GOT3 (cell line): Measurements from ENCODE around the gene AADAT.

Source experiments
- DNase-seq: peaks from one replicate; lab custom pipeline; 2025; ENCODE audit warnings: mixed read lengths; lab: John Stamatoyannopoulos, UW

AADAT gene

DNA sequence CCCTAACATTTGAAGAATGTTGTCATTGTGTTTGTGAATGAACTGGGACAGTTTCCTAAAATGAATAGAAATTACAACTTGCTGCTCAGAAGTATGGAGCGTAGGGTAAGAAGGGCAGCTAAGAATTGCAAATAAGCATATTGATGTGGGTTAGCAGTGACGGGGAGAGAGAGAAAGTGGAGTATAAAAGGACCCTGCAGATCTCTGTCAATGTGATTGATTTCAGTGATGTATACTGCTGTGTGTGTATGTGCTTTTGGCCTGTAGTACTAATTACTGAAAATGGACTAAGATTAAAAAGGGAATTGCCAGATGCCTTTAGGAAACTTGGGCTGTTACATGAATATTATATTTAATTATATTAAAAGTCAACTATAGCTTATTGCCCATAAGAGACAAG lies 55.8 kb downstream of the AADAT start:
- DNase-seq: no peak

DNA sequence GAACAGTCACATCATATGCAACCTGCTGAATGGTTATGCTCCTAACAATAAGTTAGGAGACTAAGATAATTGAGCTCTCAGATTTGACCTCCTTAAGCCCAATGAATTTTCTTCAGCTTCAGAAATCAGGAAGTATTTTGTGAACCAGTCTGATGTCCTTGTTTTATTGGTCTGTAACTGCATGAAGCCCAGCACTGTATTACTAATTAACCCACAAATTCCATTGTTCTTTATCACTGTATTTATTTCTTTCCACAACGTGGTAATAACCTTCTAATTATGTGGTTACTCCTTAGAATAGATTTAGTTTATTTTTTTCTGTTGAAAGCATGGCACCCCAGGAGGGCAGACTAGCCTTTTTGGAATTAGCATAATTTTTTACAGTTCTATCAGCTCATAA lies 59.6 kb downstream of the AADAT start:
- no peak for DNase-seq

DNA sequence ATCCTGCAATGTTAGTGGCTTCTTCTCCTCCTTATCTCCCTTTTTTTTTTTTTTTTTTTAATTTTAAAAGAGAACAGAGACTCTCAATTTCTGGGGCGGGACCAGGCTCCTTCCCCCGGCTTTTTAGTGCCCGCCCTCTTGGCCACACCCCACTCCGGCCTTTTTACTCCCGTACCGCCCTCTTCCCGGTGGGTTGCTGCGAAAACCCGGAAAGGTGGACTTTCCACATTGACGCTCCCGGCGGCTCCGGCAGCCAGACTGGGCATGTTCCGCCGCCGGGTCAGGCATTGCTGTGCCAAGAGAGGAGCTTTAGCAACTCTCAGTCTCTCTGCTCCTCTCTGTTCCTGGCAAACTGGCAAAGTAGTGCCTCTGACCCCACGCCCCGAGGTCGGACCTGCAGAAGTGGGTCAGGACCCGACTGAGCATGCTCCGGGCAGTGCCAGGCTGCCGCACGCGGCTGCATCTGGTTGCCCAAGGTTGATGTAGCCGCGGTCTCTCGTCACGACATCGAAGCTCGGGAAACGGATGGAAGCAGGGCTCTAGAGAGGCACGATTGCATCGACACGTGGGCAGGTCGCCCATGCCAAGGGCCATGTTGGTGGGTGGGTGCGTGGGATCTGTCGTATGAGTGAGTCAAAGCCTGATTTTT lies 62.5 kb downstream of the AADAT start:
- peak; percentile 57 for DNase-seq

DNA sequence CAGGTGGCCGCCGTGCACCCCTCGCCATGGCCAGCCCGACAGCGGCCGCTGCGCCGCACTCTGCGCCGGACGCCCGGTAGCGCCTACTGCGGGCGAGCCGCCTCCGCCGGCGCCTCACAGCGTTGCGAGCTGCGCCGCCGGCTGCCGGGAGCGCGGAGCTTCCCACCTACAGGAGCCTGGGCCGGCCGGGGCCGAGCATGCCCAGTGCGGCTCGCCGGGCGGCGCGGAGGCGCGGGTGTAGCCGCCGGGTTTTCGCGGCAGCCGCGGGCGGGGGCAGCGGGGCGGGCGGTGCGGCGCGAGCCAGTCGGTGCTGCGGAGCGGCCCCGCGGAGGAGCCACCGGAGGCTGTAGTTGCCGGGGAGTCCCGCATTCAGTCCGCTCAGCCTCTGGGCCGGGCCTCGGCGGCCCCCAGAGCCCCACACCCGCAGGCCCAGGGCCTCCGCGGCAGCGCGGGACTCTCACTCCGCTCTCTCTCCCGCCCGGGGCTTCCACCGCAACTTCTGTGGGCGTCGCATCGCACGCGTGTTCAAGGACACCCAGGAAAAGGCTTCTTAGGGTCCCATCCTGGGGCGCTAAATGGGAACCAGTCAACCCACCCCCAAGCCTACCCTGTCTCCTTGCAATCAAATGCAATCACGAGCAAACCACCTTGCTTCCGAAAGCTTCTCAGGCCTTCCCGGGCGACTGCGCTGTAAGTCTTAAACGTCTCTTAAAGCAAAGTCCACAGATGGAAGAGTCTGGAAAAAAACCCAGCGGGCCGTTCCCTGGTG lies 63.3 kb downstream of the AADAT start, which contains the start of gene MFAP3L:
Gene MFAP3L, minus strand, starts transcription at position 143 of the 769 bp plus-strand sequence. CDS start 20,518 bp downstream, outside the sequence.
- peak; percentile 45 for DNase-seq

DNA sequence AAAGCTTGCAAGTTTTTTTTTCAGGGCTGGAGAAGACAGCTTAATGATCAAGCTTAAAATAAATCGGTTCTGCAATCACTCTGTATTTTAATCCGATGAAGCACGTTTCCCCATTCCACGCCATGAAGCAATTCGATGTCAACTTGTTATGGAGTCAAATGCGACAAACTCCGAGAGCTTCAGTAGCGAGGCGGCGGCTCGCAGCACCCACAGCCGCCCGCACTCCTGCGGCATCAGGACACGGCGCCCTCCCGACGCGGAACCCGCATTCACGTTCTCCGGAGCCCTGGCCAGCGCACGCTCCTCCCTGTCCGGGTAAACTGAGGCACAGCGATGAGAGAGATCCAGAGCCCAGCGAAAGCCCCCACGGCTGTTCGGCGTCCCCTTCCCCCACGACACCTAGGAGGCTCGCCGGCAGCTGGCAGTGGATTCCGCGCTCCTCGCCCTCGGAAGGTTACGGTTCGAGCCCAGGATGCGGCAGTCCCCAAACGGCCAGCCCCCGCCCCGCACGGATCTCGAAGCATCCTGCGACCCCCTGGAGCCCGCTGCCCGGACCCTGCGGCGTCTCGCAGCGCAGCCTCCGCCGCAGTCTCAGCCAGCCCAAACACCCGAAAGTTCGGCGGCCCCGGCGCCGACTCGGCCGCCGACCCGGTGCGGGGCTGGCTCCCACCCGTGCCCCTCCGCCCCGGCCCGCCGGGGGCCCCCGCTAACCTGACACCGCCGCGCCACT lies 64.1 kb downstream of the AADAT start:
- DNase-seq: no peak

DNA sequence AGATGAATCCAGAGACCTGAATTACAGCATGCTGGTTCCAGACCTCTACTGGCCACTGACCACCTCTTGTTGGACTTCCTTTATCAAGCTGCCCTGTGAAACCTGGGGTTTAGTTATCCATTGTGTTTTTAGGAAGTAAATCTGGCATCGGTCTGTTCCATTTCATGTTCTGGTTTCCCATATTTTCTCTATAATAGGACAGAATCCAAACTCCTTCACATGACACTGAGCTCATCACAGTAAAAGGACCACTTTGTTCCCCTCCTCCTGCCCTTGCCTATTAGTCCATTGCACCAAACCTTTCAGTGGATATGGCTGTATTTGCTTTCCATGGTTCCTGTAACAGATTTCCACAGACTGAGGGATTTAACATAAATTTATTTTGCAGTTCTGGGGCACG lies 67.5 kb downstream of the AADAT start:
- no peak for DNase-seq

DNA sequence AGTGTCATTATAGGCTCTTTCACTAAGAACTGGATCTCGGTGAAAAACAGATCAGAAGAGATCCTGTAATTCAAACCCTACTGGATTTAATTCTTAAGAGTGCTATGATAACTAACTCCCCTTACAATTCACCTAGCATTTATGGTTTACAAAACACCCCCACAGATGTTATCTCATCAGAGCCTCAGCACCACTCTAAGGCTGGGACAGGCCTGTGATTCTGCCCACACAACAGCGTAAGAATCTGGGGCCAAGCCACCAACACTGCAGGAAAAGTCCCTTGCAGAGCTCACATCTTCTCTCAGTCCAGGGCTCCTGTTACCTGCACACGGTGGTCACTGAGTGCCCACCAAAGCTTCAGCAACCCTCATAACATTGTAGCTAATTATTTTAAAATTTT lies 72.5 kb downstream of the AADAT start:
- no peak for DNase-seq

DNA sequence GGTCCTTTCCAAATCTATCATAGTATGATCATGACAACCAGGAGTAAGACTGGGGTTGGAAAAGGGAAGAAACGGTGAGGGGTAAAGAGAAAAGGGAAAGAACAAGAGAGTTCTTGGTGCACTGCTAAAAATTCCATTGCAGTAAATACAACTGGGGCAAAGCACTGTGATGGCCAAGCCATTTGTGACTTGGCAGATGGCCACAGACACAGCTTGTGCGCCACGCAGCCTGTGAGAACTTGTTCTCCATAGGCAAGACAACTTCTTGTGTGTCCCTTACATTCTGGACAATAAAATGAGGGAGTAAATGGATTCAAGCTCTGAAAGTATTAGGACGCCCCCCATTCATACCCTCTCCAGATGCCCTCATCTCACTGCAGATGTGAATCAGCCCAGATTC lies 74.5 kb downstream of the AADAT start:
- DNase-seq: no peak

DNA sequence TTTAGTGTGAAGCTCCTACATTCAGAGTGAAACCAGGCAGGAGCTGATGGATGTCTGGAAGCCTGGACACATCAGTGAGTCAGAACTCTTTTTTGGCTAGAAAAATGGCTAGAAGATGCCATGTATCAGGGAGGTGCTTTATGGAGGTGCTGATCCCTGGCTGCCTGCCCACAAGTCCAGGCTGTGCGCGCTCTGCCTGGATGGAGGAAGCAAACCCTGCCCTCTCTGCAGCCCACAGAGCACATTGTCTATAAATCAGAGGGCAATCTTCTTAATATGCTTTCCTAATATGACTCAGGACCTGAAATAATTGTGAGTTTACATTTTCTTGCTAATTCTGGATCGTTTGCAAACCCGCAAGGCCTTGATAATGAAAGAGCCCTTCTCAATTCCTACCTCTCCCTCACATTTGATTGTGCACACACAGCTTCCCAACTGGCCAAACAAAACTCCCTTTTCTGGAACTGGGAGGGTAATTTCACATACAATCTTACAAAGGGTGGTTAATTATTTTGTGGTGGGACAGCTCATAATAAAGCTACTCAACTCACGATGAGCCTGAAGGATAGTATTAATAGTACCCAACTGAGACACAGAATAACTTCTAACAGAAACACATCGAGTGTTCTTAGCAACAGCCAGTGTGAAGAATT lies 75.3 kb downstream of the AADAT start:
- DNase-seq: no peak

DNA sequence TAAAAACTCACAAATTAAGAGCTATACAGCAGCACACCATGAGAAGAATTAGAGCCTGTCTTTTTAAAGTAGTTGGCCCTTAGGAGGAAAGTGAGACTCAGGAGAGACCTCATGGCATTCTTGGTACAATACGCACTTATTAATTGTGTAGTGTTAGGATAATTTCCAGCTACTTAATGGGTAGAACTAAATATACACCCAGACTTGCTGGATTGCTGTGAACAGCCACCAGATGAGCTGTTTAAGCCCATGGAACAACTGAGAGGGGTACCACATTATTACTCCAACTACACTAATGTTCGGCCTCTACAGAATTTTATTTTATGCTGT lies 77.2 kb downstream of the AADAT start:
- no peak for DNase-seq

DNA sequence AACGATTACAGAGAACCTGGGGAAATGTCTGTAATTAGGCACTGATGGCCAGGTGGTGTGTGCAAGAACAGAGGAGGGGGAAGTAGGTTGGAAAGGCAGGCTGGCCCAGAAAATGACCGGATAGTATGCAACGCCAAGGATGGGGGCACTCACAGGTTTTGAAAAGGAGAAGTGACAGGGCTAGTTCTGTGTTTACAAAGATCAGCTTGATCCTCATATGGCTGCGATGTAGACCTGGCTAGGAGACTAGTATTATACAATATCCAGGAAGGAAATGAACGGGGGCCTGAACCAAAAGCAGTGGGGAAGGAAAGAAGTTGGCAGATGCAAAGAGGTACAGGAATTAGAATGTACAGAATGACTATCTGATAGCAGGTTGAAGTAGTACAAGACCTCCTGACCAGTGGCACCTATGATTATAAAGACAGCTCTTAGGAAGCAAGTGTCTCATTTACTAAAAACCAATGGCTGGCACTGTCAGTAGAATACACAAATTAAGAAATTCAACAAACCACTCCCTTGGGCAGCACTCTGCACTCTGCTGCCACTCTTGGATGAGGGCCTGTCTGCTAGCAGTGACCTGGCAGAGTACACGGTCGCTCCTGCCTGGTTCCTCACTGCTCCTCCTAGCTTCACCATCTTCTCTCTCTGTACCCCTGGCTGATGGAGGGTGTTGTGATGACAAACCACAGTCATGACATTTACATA lies 77.7 kb downstream of the AADAT start:
- no peak for DNase-seq
